ENCODE measurements around the gene DEFB129. TPM values are rescaled to one million over a fixed set of nuclear protein-coding genes. Genes with fewer than 3 reads are reported as not detected.
"Not testable (repeated sequence)": the region's sequence is repeated elsewhere in the genome, so short reads cannot be mapped to it uniquely, and the experiment has no call there.

Gene DEFB129
- total RNA-seq, 2 experiments from 2014 or later: not detected

DNA sequence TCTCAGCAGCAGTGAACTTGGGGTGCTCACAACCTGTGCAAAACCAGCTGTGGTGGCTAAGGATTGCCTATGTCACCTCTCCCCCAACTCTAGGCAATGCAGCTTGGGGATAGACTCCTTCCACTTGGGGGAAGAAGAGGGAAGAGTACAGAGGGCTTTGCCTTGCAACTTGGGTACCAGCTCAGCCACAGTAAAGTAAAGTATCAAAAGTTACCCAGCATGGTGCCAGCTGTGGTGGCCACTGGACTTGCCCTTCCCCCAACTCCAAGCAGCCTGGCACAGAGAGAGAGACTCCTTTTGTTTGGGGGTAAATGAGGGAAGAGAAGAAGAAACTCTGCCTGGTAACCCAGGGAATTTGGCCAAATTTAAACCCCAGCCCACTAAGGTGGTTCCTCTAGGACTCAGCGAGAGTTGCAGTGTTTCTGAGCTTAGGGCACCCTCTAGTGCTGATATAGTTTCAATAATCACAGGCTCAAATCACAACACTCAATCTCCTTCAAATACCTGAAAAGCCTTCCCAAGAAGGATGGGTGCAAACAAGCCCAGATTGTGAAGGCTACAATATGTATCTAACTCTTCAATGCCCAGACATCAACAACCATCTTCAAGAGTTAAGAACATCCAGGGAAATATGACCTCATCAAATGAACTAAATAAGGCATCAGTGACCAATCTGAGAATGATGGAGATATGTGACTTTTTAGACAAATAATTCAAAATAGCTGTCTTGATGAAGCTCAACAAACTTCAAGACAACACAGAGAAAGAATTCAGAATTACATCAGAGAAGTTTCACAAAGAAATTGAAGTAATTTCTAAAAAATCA lies 7.6 kb upstream of the DEFB129 start:
- no peak for DNase-seq
- no peaks in the 10 kb centered on the region for H3K9me3 Mint-ChIP-seq
- H3K36me3 Mint-ChIP-seq (ENCODE audit: low read depth): no peaks in the 10 kb centered on the region
- CTCF ChIA-PET: interaction anchor here (0.7 to 1.5 kb wide), 5 partner anchors 25 to 110 kb away, joined by 3 to 6 read pairs (median 3); no protein-coding TSS in a partner anchor
- H3K27me3 Mint-ChIP-seq (ENCODE audit: low read depth): peaks cover 4% of the 10 kb centered on the region
- H3K4me1 Mint-ChIP-seq (ENCODE audit: low read depth): no peaks in the 10 kb centered on the region
- no peak overlapping the region for H3K27ac Mint-ChIP-seq
- no peak overlapping the region for H3K4me3 Mint-ChIP-seq
- intact Hi-C loops (cut with micrococcal nuclease): no loop called here

DNA sequence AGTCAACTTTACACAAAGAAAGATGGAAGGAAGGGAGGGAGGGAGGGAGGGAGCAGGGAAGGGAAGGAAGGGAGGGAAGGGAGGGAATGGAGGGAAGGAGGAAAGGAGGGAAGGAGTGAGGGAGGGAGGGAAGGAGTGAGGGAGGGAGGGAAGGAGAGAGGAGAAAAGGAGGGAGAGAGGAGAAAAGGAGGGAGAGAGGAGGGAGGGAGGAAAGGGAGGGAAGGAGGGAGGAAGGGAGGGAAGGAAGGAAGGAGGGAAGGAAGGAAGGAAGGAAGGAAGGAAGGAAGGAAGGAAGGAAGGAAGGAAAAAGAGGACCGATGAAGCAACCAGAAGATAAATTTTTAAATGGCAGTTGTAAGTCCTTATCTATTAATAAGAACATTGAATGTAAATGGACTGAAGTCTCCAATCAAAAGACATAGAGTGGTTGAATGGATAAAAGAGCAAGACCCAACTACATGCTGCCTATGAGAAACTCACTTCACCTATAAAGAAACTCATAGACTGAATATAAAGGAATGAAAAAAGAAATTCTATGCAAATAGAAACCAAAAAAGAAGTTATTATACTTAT lies 5.7 kb upstream of the DEFB129 start:
- intact Hi-C loops (cut with micrococcal nuclease): no loop called here
- H3K27ac Mint-ChIP-seq: no peak overlapping the region
- CTCF ChIA-PET: interaction anchor here (0.8 kb wide), 1 partner anchor 45 kb away, joined by 3 read pairs; no protein-coding TSS in a partner anchor
- H3K27me3 Mint-ChIP-seq (ENCODE audit: low read depth): peaks cover 4% of the 10 kb centered on the region
- no peak for DNase-seq
- H3K36me3 Mint-ChIP-seq (ENCODE audit: low read depth): no peaks in the 10 kb centered on the region
- peaks cover 5% of the 10 kb centered on the region for H3K4me1 Mint-ChIP-seq (ENCODE audit: low read depth)
- H3K9me3 Mint-ChIP-seq: peaks cover 4% of the 10 kb centered on the region
- H3K4me3 Mint-ChIP-seq: no peak overlapping the region

DNA sequence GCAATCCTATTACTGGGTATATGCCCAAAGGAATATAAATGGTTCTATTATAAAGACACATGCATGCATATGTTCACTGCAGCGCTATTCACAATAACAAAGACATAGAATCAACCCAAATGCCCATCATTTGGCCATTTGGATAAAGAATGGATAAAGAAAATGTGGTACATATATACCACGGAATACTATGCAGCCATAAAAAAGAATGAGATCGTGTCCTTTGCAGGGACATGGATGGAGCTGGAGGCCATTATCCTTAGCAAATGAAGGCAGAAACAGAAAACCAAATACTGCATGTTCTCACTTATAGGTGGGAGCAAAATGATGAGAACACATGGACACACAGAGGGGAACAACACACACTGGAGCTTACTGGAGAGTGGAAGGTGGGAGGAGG lies 1.2 kb upstream of the DEFB129 start:
- not testable (repeated sequence) for H3K4me3 Mint-ChIP-seq; H3K9me3 Mint-ChIP-seq; H3K27ac Mint-ChIP-seq; H3K27me3 Mint-ChIP-seq (ENCODE audit: low read depth); H3K36me3 Mint-ChIP-seq (ENCODE audit: low read depth); DNase-seq
- CTCF ChIA-PET: interaction anchor here (0.9 to 1.2 kb wide), 2 partner anchors 14 to 40 kb away, joined by 4 read pairs; no protein-coding TSS in a partner anchor
- H3K4me1 Mint-ChIP-seq (ENCODE audit: low read depth): peaks cover 30% of the 10 kb centered on the region
- intact Hi-C loops (cut with micrococcal nuclease): loop anchor here (5.0 kb wide), 1 partner anchor 41 kb away; no protein-coding TSS in a partner anchor

DNA sequence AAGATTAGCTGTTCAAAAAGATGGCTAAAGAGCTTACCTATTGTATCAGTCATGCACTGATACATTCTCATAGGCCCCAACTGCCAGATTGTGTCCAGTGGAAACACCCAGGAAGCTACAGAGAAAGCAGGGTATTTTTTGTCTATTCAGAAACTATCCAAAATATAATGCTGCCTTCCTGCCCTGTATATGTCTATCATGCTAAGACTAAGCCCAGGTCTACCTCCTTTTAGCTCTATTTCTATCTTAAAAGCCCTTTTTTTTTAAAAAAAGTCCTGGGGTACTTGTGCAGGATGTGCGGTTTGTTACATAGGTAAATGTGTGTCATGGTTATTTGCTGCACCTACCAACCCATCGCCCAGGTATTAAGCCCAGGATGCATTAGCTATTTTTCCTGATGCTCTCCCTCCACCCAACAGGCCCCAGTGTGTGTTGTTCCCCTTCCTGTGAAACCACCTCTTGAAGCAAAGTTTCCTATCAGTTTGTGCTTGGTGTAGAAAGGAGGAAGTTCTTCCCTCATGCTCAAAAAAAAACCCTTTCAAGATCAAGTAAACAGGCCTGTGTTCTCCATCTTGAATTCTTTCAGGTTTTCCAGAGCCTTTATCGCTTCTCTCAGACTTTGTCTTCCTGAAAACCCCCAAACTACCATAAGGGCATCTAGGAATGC lies 514 bp downstream of the DEFB129 start:
- H3K4me1 Mint-ChIP-seq (ENCODE audit: low read depth): peaks cover 30% of the 10 kb centered on the region
- no peaks in the 10 kb centered on the region for H3K36me3 Mint-ChIP-seq (ENCODE audit: low read depth)
- CTCF ChIA-PET: interaction anchor here (0.6 to 2.2 kb wide), 7 partner anchors 13 to 204 kb away, joined by 3 to 12 read pairs (median 4); no protein-coding TSS in a partner anchor
- intact Hi-C loops (cut with micrococcal nuclease): loop anchor here (1.0 to 5.0 kb wide), 2 partner anchors 11 to 40 kb away; no protein-coding TSS in a partner anchor
- H3K27me3 Mint-ChIP-seq (ENCODE audit: low read depth): no peaks in the 10 kb centered on the region
- no peak overlapping the region for H3K4me3 Mint-ChIP-seq
- H3K9me3 Mint-ChIP-seq: peaks cover 4% of the 10 kb centered on the region
- DNase-seq: no peak
- H3K27ac Mint-ChIP-seq: peak overlapping the region; percentile 64

DNA sequence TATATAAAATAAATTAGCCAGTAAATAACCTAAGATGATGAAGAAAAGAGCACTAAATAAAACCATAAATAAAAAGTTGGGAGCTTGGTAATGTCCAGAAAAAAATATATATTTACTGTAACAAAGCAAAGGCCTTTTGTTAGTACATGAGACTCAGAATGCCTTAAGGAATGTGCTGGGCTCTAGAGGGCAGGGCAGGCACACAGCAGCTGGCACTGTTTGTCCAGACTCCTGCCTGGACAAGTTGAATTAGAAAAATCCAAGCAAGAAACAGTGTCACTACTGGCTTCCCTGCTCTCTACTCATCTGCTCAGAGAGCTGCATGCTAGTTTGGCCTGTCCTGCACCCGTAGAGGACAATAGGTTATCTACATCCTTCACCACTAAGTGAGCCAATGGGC lies 8.8 kb downstream of the DEFB129 start:
- Mint-ChIP-seq H3K27ac (no peak overlapping the region), H3K9me3 (no peaks in the 10 kb centered on the region), H3K4me3 (no peak overlapping the region), H3K4me1 (ENCODE audit: low read depth) (peaks cover 28% of the 10 kb centered on the region), H3K36me3 (ENCODE audit: low read depth) (no peaks in the 10 kb centered on the region), H3K27me3 (ENCODE audit: low read depth) (no peaks in the 10 kb centered on the region)
- intact Hi-C loops (cut with micrococcal nuclease): loop anchor here (1.0 kb wide), 1 partner anchor 94 kb away; no protein-coding TSS in a partner anchor
- no peak for DNase-seq
- CTCF ChIA-PET: no interaction called here

DNA sequence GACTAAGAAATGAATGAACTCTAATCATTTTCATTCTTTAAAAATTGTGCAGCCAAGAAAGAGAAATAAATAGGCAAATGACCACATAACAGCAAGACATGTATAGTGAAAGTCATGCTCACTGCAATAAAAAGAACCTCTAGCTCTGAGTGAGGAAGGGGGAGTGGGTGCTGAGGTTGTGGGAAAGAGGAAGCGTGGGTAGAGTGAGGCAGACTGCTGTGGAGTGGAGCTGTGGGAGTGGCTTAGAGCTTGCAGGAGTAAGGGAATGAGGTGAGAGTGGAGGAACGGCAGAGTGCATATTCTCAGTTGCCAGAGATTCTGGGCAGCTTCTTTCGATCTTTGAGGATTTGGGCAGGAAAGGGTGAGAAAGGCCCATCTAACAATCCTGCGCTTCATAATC lies 10.4 kb downstream of the DEFB129 start:
- DNase-seq: peak; percentile 65
- CTCF ChIA-PET: interaction anchor here (0.9 to 2.4 kb wide), 2 partner anchors 29 kb away, joined by 4 to 11 read pairs; no protein-coding TSS in a partner anchor
- peak overlapping the region; percentile 88 for H3K27ac Mint-ChIP-seq
- H3K9me3 Mint-ChIP-seq: no peaks in the 10 kb centered on the region
- H3K4me3 Mint-ChIP-seq: peak overlapping the region; percentile 62
- no peaks in the 10 kb centered on the region for H3K27me3 Mint-ChIP-seq (ENCODE audit: low read depth)
- intact Hi-C loops (cut with micrococcal nuclease): no loop called here
- peaks cover 28% of the 10 kb centered on the region for H3K4me1 Mint-ChIP-seq (ENCODE audit: low read depth)
- no peaks in the 10 kb centered on the region for H3K36me3 Mint-ChIP-seq (ENCODE audit: low read depth)

DNA sequence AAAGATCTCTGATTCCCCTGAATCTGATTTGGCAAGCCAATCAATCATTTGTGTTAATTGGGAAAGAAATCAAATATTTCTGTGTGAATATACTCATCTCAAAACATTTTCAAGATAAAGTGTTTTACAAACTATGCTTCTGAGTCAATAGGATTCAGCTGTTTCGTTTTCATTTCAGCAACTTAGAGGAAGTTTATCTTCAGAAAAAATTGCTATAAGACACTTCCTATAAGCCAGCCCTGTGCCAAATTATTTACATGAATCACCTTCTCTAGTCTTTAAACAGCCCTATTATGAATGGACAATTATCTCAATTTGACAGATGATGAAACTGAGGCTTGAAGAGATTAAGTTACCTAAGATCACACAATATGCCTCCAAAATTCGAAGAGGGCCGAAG lies 10.9 kb downstream of the DEFB129 start:
- CTCF ChIA-PET: interaction anchor here (0.9 to 2.4 kb wide), 2 partner anchors 28 to 30 kb away, joined by 4 to 11 read pairs; no protein-coding TSS in a partner anchor

DNA sequence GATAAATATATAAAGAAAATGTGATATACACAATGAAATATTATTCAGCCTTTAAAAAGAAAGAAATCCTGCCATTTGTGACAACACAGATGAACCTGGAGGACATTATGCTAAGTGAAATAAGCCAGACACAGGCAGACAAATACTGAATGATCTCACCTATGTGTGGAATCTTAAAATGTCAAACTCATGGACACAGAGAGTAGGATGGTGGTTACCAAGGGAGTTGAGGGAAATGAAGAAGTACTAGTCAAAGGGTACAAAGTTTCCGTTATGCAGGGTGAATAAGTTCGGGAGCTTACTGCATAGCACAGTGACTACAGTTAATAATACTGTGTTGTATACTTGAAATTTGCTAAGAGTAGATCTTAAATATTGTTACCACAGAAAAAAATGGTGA lies 15.8 kb downstream of the DEFB129 start:
- DNase-seq: no peak
- CTCF ChIA-PET: interaction anchor here (0.6 kb wide), 1 partner anchor 11 kb away, joined by 5 read pairs; no protein-coding TSS in a partner anchor
- H3K4me1 Mint-ChIP-seq (ENCODE audit: low read depth): peaks cover 10% of the 10 kb centered on the region
- H3K4me3 Mint-ChIP-seq: no peak overlapping the region
- H3K27me3 Mint-ChIP-seq (ENCODE audit: low read depth): no peaks in the 10 kb centered on the region
- H3K27ac Mint-ChIP-seq: no peak overlapping the region
- no peaks in the 10 kb centered on the region for H3K36me3 Mint-ChIP-seq (ENCODE audit: low read depth)
- intact Hi-C loops (cut with micrococcal nuclease): no loop called here
- no peaks in the 10 kb centered on the region for H3K9me3 Mint-ChIP-seq

More for the DNA sequence above, 10.9 kb downstream of the DEFB129 start:
- H3K4me1 Mint-ChIP-seq (ENCODE audit: low read depth): peaks cover 28% of the 10 kb centered on the region
- intact Hi-C loops (cut with micrococcal nuclease): loop anchor here (1.0 to 2.0 kb wide), 3 partner anchors 11 to 28 kb away; partner anchors contain the start of gene DEFB129
- H3K4me3 Mint-ChIP-seq: peak overlapping the region; percentile 62
- DNase-seq: no peak
- H3K9me3 Mint-ChIP-seq: no peaks in the 10 kb centered on the region
- H3K27me3 Mint-ChIP-seq (ENCODE audit: low read depth): no peaks in the 10 kb centered on the region
- H3K36me3 Mint-ChIP-seq (ENCODE audit: low read depth): no peaks in the 10 kb centered on the region
- H3K27ac Mint-ChIP-seq: peak overlapping the region; percentile 88

DNA sequence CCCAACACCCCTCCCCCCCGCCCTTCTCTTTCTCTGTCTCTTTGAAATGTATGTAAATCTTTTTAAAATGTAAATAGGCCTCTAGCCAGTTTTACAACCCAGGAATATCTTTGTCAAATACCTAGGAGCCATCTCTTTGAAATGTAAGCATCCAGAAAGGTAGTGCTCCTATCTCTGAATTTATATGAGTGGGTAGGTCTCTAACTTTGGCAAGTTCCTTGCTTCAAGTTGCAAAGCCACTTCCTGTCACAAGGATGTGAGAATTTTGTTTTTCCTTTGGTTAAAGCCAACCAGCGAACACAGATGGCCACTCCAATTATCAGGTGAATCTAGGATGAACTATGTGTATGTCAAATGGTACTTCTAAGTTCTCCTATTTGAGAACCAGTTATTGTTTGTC lies 24.3 kb downstream of the DEFB129 start:
- Mint-ChIP-seq H3K4me3 (no peak overlapping the region), H3K27ac (no peak overlapping the region), H3K4me1 (ENCODE audit: low read depth) (peaks cover 9% of the 10 kb centered on the region), H3K27me3 (ENCODE audit: low read depth) (no peaks in the 10 kb centered on the region), H3K36me3 (ENCODE audit: low read depth) (no peaks in the 10 kb centered on the region), H3K9me3 (no peaks in the 10 kb centered on the region)
- intact Hi-C loops (cut with micrococcal nuclease): no loop called here
- CTCF ChIA-PET: no interaction called here
- no peak for DNase-seq

DNA sequence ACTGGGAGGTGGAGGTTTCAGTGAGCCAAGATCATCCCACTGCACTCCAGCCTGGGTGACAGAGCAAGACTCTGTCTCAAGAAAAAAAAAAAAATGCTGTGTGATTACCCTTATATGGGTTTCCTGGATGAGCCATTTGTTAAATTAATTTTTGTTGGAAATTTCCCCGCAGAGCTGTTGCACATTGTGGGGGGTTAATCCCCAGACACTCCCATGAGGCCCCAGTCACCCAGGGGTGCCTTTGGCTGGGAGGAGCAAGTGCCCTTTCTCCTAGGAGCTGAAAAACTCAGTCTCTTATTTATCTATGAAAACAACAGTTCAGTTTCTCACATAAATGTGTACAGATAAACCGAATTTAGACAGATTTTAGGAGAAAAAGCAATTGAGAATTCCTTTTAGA lies 25.7 kb downstream of the DEFB129 start:
- H3K4me3 Mint-ChIP-seq: no peak overlapping the region
- peaks cover 9% of the 10 kb centered on the region for H3K4me1 Mint-ChIP-seq (ENCODE audit: low read depth)
- intact Hi-C loops (cut with micrococcal nuclease): no loop called here
- no peaks in the 10 kb centered on the region for H3K9me3 Mint-ChIP-seq
- DNase-seq: no peak
- H3K27ac Mint-ChIP-seq: no peak overlapping the region
- H3K27me3 Mint-ChIP-seq (ENCODE audit: low read depth): no peaks in the 10 kb centered on the region
- CTCF ChIA-PET: interaction anchor here (0.8 to 1.4 kb wide), 3 partner anchors 13 to 78 kb away, joined by 3 to 5 read pairs (median 3); no protein-coding TSS in a partner anchor
- no peaks in the 10 kb centered on the region for H3K36me3 Mint-ChIP-seq (ENCODE audit: low read depth)

DNA sequence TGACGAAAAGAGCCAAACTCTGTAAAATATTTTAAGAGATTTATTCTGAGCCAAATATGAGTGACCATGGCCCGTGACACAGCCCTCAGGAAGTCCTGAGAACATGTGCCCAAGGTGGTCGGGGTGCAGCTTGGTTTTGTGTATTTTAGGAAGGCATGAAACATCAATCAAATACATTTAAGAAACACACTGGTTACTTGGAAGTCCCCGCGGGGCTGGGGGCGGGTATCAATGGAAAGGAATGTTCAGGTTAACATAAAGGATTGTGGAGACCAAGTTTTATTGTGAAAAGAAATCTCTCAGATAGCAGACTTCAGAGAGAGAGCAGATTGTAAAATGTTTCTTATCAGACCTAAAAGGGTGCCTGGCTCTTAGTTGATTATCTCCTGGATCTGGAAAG lies 26.4 kb downstream of the DEFB129 start:
- peaks cover 13% of the 10 kb centered on the region for H3K4me1 Mint-ChIP-seq (ENCODE audit: low read depth)
- H3K27me3 Mint-ChIP-seq (ENCODE audit: low read depth); H3K27ac Mint-ChIP-seq; intact Hi-C loops (cut with micrococcal nuclease); H3K9me3 Mint-ChIP-seq; H3K36me3 Mint-ChIP-seq (ENCODE audit: low read depth); DNase-seq; H3K4me3 Mint-ChIP-seq: not testable (repeated sequence)
- CTCF ChIA-PET: interaction anchor here (0.8 to 1.4 kb wide), 3 partner anchors 13 to 77 kb away, joined by 3 to 5 read pairs (median 3); no protein-coding TSS in a partner anchor

DNA sequence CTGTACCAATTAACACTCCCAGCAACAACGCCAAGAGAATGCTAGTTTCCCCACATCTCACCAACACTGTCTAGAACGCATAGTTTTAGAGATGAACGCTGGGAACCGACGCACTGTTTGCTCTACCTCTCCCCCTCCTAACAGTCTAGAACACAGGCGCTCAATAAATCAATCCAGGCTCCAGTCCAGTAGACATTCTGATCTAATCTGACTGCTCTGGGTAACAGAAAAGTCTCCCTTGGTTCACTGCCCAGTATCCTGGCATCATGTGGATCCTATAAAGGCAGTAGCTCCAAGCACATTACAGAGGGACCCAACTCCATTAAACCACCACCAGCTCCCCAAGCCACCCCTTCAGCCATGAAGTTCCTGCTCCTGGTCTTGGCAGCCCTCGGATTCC lies 30.4 kb downstream of the DEFB129 start, which contains the start of gene DEFB132:
DEFB132 (plus strand) TSS at position 306 of the 400 bp plus-strand sequence; CDS start at position 361, 55 bp downstream.
- peaks cover 13% of the 10 kb centered on the region for H3K4me1 Mint-ChIP-seq (ENCODE audit: low read depth)
- no peak for DNase-seq
- H3K27ac Mint-ChIP-seq: peak within 1 kb of the TSS; percentile 21
- no peak within 1 kb of the TSS for H3K4me3 Mint-ChIP-seq
- intact Hi-C loops (cut with micrococcal nuclease): no loop called here
- no peaks in the 10 kb centered on the region for H3K9me3 Mint-ChIP-seq
- no peaks in the 10 kb centered on the region for H3K27me3 Mint-ChIP-seq (ENCODE audit: low read depth)
- H3K36me3 Mint-ChIP-seq (ENCODE audit: low read depth): no peaks in the 10 kb centered on the region
- CTCF ChIA-PET: interaction anchor here (1.2 to 3.0 kb wide), 3 partner anchors 9 to 49 kb away, joined by 3 to 11 read pairs (median 5); no protein-coding TSS in a partner anchor
